ENCODE measurements around the gene SPATA31D4. TPM values are rescaled to one million over a fixed set of nuclear protein-coding genes. Genes with fewer than 3 reads are reported as not detected.

The SPATA31D4 gene
- polyA plus RNA-seq, 1 donor (not counting 4 experiments of a cell fraction or from before 2014, with no cell fraction given): not detected

- Histone ChIP-seq H3K4me1 (ENCODE audit: control insufficient read depth, extremely low read depth, insufficient read depth, low read length) (no peaks in the 10 kb centered on the region), H3K27me3 (ENCODE audit: control insufficient read depth, extremely low read depth, insufficient read depth, low read length) (no peaks in the 10 kb centered on the region), H4K20me1 (ENCODE audit: control insufficient read depth, extremely low read depth, insufficient read depth, low read length) (no peaks in the 10 kb centered on the region), H3K36me3 (ENCODE audit: control insufficient read depth in 2 of 2, extremely low read depth in 1 of 2, insufficient read depth in 2 of 2, low read length in 2 of 2) (no peaks in the 10 kb centered on the region), H3K9ac (ENCODE audit: control insufficient read depth, extremely low read depth, insufficient read depth, low read length) (no peak overlapping the region), H3K9me1 (ENCODE audit: control insufficient read depth, extremely low read depth, insufficient read depth, low read length) (no peaks in the 10 kb centered on the region), H2AFZ (ENCODE audit: control insufficient read depth, low read length) (no peak overlapping the region), H3K79me2 (ENCODE audit: control insufficient read depth, insufficient read depth, low read length) (no peaks in the 10 kb centered on the region), H3K4me3 (ENCODE audit: control insufficient read depth in 2 of 3, extremely low read depth in 1 of 3, insufficient read depth in 2 of 3, low read depth in 1 of 3, low read length in 3 of 3) (no peak overlapping the region), H3K9me3 (ENCODE audit: control insufficient read depth, low read depth, low read length) (no peaks in the 10 kb centered on the region), H3K27ac (ENCODE audit: control insufficient read depth, insufficient read depth, low read length) (no peak overlapping the region), H3K4me2 (ENCODE audit: control insufficient read depth, extremely low read depth, insufficient read depth, low read depth, low read length) (no peak overlapping the region)
- dilution Hi-C loops (cut with MboI; ENCODE audit: extremely low pct_ligation_motif_present, low sequenced_read_pairs): no loop called here
- FAIRE-seq (no peak), DNase-seq (ENCODE audit: low read depth, low spot score) (no peak)
- TF ChIP-seq CTCF (optimal IDR thresholded peaks at IDR 0.05 in 1 of 3, IDR thresholded peaks at IDR 0.05 in 1 of 3, conservative IDR thresholded peaks at IDR 0.05 in 1 of 3; ENCODE audit: extremely low read depth in 1 of 3, insufficient read depth in 2 of 3, low read length in 3 of 3) (no peak), EZH2 (IDR thresholded peaks at IDR 0.05; ENCODE audit: low read length) (no peak)
Measured at GRCh38 chr9:81974764-81975163, 46.5 kb downstream of the SPATA31D4 start.

DNA sequence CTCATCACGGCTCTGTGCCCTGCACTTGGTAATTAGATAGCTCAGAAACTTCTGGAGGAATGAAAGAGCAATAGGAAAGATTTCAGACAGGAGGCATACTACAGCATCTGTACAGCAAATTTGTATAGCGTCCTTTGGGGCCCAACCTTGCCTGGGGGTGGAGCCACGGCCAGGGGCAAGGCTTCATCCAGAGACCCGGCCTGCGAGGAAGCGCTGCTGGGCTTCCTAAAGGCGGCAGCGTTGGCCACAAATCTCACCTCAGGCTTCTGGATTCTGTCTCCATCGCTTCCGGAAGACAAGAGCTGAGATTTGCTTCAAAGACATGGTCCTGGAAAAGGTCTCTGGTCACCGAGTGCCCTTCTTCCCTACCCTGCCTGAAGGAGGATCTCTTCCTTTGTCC is 48.1 kb downstream of the SPATA31D4 start:
- dilution Hi-C loops (cut with MboI; ENCODE audit: extremely low pct_ligation_motif_present, low sequenced_read_pairs): no loop called here
- no peak overlapping the region for H3K9ac ChIP-seq (ENCODE audit: control insufficient read depth, extremely low read depth, insufficient read depth, low read length)
- no peak overlapping the region for H3K4me3 ChIP-seq (ENCODE audit: control insufficient read depth in 2 of 3, extremely low read depth in 1 of 3, insufficient read depth in 2 of 3, low read depth in 1 of 3, low read length in 3 of 3)
- no peaks in the 10 kb centered on the region for H3K9me3 ChIP-seq (ENCODE audit: control insufficient read depth, low read depth, low read length)
- no peaks in the 10 kb centered on the region for H4K20me1 ChIP-seq (ENCODE audit: control insufficient read depth, extremely low read depth, insufficient read depth, low read length)
- no peaks in the 10 kb centered on the region for H3K27me3 ChIP-seq (ENCODE audit: control insufficient read depth, extremely low read depth, insufficient read depth, low read length)
- no peak overlapping the region for H3K4me2 ChIP-seq (ENCODE audit: control insufficient read depth, extremely low read depth, insufficient read depth, low read depth, low read length)
- DNase-seq (ENCODE audit: low read depth, low spot score): no peak
- no peak for FAIRE-seq
- no peak overlapping the region for H2AFZ ChIP-seq (ENCODE audit: control insufficient read depth, low read length)
- H3K36me3 ChIP-seq (ENCODE audit: control insufficient read depth in 2 of 2, extremely low read depth in 1 of 2, insufficient read depth in 2 of 2, low read length in 2 of 2): no peaks in the 10 kb centered on the region
- H3K9me1 ChIP-seq (ENCODE audit: control insufficient read depth, extremely low read depth, insufficient read depth, low read length): no peaks in the 10 kb centered on the region
- H3K79me2 ChIP-seq (ENCODE audit: control insufficient read depth, insufficient read depth, low read length): no peaks in the 10 kb centered on the region
- TF ChIP-seq EZH2 (IDR thresholded peaks at IDR 0.05; ENCODE audit: low read length): no peak
- no peak for TF ChIP-seq CTCF (optimal IDR thresholded peaks at IDR 0.05 in 1 of 3, IDR thresholded peaks at IDR 0.05 in 1 of 3, conservative IDR thresholded peaks at IDR 0.05 in 1 of 3; ENCODE audit: extremely low read depth in 1 of 3, insufficient read depth in 2 of 3, low read length in 3 of 3)
- H3K4me1 ChIP-seq (ENCODE audit: control insufficient read depth, extremely low read depth, insufficient read depth, low read length): no peaks in the 10 kb centered on the region
- no peak overlapping the region for H3K27ac ChIP-seq (ENCODE audit: control insufficient read depth, insufficient read depth, low read length)

Measured in keratinocyte (primary cell).